ENCODE results near the gene KCNA3.

Gene KCNA3

GRCh38 chr1:110637475-110637874 is 37.3 kb downstream of the KCNA3 start:
- TF ChIP-seq CTCF (IDR thresholded peaks at IDR 0.05), result no peak

GRCh38 chr1:110636149-110636935 is 38.4 kb downstream of the KCNA3 start:
- no peak for TF ChIP-seq CTCF (IDR thresholded peaks at IDR 0.05)

GRCh38 chr1:110635434-110635833 is 39.3 kb downstream of the KCNA3 start:
- no peak for TF ChIP-seq CTCF (IDR thresholded peaks at IDR 0.05)

- TF ChIP-seq CTCF (IDR thresholded peaks at IDR 0.05), result no peak
These were observed 40.1 kb downstream of the KCNA3 start for GRCh38 chr1:110634455-110635311.

- TF ChIP-seq CTCF (IDR thresholded peaks at IDR 0.05), result no peak
These were observed 40.7 kb downstream of the KCNA3 start for GRCh38 chr1:110634086-110634454.

DNA sequence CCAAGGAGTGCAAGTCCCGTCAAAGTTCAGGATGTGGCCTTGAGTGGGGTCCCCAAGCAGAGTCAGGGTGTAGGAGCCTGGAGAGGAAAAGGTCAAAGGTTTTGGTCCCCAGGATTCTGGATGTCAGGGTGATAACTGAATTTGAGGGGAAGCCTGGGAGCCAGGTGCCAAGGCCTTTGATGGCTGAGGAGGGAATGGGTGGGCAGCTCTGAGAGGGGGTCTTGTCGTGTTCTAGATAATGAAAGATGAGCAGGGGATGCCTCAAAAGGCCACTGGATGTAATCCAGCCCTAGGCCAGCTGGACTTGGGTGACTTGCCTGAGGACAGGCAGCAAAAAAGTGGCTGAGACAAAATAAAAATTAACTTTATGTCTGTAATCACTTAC is 41.1 kb downstream of the KCNA3 start:
- no peak for TF ChIP-seq CTCF (IDR thresholded peaks at IDR 0.05)

DNA sequence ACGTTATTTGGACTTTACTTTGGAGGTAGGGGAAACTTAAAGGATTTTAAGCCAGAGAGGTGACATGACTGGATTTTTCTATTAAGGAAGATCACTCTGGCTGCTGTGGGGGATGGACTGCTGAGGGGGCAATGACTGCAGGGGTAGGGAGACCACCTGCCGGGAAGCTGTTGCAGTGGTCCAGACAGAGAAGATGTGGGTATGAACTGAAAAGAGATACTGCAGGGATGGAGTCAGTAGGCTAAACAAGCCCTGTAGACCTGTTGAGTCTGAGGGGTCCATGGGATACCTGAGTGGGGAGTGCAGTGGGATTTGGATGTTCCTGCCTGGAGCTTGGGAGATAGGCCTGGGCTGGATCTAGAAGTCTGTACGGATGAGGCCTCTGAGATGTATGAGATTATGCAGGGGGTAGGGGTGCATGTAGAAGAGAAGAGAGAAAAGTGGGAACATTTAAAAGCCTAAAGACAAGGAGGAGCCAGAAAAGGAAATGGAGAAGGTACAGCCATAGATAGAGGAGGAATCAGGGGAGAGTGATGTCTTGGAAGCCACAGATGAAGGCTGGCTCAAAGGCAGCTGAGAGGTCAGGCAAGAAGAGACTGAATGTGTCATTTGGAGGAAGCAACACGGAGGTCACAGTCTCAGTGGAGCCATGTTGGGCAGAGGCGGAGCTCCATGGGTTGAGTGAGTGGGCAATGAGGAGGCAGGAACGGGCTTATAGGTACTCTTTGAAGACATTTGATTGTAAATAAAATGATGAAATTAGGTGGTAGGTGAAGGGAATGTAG is 42.7 kb downstream of the KCNA3 start:
- no peak for TF ChIP-seq CTCF (IDR thresholded peaks at IDR 0.05)
